HepG2 (cell line): ENCODE measurements around the gene COLGALT1. TPM values are rescaled to one million over a fixed set of nuclear protein-coding genes. Genes with fewer than 3 reads are reported as not detected.

Source experiments
- ARID2 ChIP-seq: sonication (generic); formaldehyde crosslinking; IDR thresholded peaks from 2 replicates; pipeline ENCODE4 v1.8.1; 2022; ENCODE audit warnings: mild to moderate bottlenecking, missing genetic modification reagents, borderline replicate concordance
- ATF4 ChIP-seq, 2 experiments: fragments of 450-650 bp in 1 of 2; sonication (generic) in 1 of 2; formaldehyde crosslinking; IDR thresholded peaks; 2 replicates each; pipeline versions ENCODE4 v1.5.0 to v1.8.0; 2020 to 2022; ENCODE audit warnings: mild to moderate bottlenecking in 1 of 2, missing genetic modification reagents in 1 of 2
- GTF3A ChIP-seq: sonication (generic); formaldehyde crosslinking; conservative IDR thresholded peaks from 2 replicates; pipeline ENCODE4 v1.4.0; 2020; ENCODE audit warnings: mild to moderate bottlenecking, missing genetic modification reagents
- KLF9 ChIP-seq: IDR thresholded peaks from 2 replicates; pipeline ENCODE4 v1.6.1; 2016; ENCODE audit warnings: low read depth
- MTF2 ChIP-seq: sonication (generic); formaldehyde crosslinking; IDR thresholded peaks from 2 replicates; pipeline ENCODE4 v1.5.0; 2020; ENCODE audit warnings: missing genetic modification reagents, borderline replicate concordance
- PHF5A ChIP-seq: IDR thresholded peaks from one replicate; pipeline ENCODE4 v1.6.1; 2018; ENCODE audit warnings: low read depth, missing genetic modification reagents; ENCODE audit not compliant: unreplicated experiment
- PLRG1 ChIP-seq: fragments of 450-650 bp; conservative IDR thresholded peaks from 2 replicates; pipeline ENCODE4 v1.6.1; 2016
- RNF219 ChIP-seq: sonication (generic); formaldehyde crosslinking; IDR thresholded peaks from 2 replicates; pipeline ENCODE4 v1.5.0; 2020; ENCODE audit warnings: mild to moderate bottlenecking, missing genetic modification reagents
- TEAD3 ChIP-seq: optimal IDR thresholded peaks from 2 replicates; pipeline ENCODE3; 2016; ENCODE audit warnings: borderline replicate concordance
- ZFX ChIP-seq: sonication (generic); formaldehyde crosslinking; IDR thresholded peaks from 2 replicates; pipeline ENCODE4 v1.4.0; 2020; ENCODE audit warnings: mild to moderate bottlenecking, low read depth, missing genetic modification reagents, moderate library complexity
- ZMAT3 ChIP-seq: sonication (generic); formaldehyde crosslinking; conservative IDR thresholded peaks from 2 replicates; pipeline ENCODE4 v1.7.0; 2021; ENCODE audit warnings: missing genetic modification reagents
- ZNF329 ChIP-seq: sonication (generic); formaldehyde crosslinking; IDR thresholded peaks from 2 replicates; pipeline ENCODE4 v1.9.0; 2021; ENCODE audit warnings: low read depth, mild to moderate bottlenecking, missing genetic modification reagents
- ZNF547 ChIP-seq: sonication (generic); formaldehyde crosslinking; IDR thresholded peaks from 2 replicates; pipeline ENCODE4 v1.5.1; 2020; ENCODE audit warnings: mild to moderate bottlenecking, missing genetic modification reagents
- ZNF552 ChIP-seq: sonication (generic); formaldehyde crosslinking; IDR thresholded peaks from 2 replicates; pipeline ENCODE4 v1.9.0; 2022; ENCODE audit warnings: missing genetic modification reagents, mild to moderate bottlenecking, borderline replicate concordance
- polyA plus RNA-seq, 8 experiments: library from polyadenylated mRNA; depleted of rRNA in 3 of 8; stranded (reverse) in 7 of 8; unstranded in 1 of 8; fragments of >200 nt; fragmentation: Illumina TruSeq in 4 of 8; extraction: Trizol in 4 of 8; gene quantifications; 2 replicates each; pipeline versions ENCODE4 v1.2.1 to v1.2.3, GENCODE V29; 2011 to 2016; ENCODE audit warnings: low read depth in 4 of 8, missing spikeins in 1 of 8, mixed read lengths in 1 of 8; ENCODE audit not compliant: insufficient read depth in 1 of 8
- total RNA-seq, 5 experiments: library from RNA; depleted of rRNA; stranded (reverse); fragments of >200 nt; fragmentation: Illumina TruSeq; extraction: Trizol; gene quantifications; 2 replicates each; pipeline ENCODE4 v1.2.3, GENCODE V29; 2016; ENCODE audit warnings: low read depth in 1 of 5
- TF ChIP-seq, protein P1 (sequence below): sonication (generic); formaldehyde crosslinking; IDR thresholded peaks from 2 replicates; pipeline ENCODE4 v1.4.0; 2020; ENCODE audit warnings: mild to moderate bottlenecking, missing genetic modification reagents
- TF ChIP-seq, protein P2 (sequence below): sonication (generic); IDR thresholded peaks from 2 replicates; pipeline ENCODE4 v1.6.1; 2016; ENCODE audit warnings: low read depth, borderline replicate concordance

The COLGALT1 gene
- total and polyA plus RNA-seq, 2 of the 13 experiments (the other 11 are each of a cell fraction or from before 2014, with no cell fraction given), result 58.0 to 211 TPM

DNA sequence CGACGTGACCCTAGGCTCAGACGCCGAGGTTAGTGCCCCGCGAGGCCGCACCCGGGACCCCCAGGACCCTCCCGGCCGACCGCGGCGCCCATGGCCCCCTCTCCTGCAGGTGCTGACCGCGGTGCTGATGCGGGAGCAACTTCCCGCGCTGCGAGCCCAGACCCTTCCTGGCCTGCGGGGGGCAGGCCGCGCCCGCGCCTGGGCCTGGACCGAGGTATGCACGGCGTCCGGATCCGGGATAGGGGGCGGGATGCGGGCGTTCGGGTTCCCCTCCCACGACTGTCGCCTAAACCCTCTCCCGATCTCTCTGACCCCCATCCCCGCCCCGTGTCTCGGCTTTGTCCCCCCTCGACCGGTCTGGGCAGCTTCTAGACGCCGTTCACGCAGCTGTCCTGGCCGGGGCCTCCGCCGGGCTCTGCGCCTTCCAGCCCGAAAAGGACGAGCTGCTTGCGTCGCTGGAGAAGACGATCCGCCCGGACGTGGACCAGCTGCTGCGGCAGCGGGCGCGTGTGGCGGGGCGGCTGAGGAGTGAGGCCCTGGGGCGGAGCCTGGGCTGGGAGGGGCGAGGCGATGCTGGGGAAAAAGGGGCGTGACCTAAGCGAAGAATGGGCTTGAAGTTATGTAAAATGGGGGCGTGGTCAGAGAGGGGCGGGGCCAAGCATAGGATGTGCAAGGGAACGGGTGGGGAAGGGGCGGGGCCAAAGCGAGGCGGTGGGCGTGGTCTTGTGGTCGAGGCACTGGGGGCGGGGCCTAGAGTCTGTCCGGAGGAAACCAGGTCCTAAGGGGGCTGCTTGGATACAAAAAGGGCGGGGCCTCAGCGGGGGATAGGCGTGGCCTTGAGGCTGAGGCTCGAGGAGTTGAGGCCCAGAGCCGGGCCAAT is 16.0 kb upstream of the COLGALT1 start (continued):
- TF ChIP-seq PHF5A, result no peak
- TF ChIP-seq ARID2 (CRISPR knock-in tag), result 0 out of 2 replicates have a peak, but pooled peaks have one; percentile 17
- TF ChIP-seq, protein P1, sequence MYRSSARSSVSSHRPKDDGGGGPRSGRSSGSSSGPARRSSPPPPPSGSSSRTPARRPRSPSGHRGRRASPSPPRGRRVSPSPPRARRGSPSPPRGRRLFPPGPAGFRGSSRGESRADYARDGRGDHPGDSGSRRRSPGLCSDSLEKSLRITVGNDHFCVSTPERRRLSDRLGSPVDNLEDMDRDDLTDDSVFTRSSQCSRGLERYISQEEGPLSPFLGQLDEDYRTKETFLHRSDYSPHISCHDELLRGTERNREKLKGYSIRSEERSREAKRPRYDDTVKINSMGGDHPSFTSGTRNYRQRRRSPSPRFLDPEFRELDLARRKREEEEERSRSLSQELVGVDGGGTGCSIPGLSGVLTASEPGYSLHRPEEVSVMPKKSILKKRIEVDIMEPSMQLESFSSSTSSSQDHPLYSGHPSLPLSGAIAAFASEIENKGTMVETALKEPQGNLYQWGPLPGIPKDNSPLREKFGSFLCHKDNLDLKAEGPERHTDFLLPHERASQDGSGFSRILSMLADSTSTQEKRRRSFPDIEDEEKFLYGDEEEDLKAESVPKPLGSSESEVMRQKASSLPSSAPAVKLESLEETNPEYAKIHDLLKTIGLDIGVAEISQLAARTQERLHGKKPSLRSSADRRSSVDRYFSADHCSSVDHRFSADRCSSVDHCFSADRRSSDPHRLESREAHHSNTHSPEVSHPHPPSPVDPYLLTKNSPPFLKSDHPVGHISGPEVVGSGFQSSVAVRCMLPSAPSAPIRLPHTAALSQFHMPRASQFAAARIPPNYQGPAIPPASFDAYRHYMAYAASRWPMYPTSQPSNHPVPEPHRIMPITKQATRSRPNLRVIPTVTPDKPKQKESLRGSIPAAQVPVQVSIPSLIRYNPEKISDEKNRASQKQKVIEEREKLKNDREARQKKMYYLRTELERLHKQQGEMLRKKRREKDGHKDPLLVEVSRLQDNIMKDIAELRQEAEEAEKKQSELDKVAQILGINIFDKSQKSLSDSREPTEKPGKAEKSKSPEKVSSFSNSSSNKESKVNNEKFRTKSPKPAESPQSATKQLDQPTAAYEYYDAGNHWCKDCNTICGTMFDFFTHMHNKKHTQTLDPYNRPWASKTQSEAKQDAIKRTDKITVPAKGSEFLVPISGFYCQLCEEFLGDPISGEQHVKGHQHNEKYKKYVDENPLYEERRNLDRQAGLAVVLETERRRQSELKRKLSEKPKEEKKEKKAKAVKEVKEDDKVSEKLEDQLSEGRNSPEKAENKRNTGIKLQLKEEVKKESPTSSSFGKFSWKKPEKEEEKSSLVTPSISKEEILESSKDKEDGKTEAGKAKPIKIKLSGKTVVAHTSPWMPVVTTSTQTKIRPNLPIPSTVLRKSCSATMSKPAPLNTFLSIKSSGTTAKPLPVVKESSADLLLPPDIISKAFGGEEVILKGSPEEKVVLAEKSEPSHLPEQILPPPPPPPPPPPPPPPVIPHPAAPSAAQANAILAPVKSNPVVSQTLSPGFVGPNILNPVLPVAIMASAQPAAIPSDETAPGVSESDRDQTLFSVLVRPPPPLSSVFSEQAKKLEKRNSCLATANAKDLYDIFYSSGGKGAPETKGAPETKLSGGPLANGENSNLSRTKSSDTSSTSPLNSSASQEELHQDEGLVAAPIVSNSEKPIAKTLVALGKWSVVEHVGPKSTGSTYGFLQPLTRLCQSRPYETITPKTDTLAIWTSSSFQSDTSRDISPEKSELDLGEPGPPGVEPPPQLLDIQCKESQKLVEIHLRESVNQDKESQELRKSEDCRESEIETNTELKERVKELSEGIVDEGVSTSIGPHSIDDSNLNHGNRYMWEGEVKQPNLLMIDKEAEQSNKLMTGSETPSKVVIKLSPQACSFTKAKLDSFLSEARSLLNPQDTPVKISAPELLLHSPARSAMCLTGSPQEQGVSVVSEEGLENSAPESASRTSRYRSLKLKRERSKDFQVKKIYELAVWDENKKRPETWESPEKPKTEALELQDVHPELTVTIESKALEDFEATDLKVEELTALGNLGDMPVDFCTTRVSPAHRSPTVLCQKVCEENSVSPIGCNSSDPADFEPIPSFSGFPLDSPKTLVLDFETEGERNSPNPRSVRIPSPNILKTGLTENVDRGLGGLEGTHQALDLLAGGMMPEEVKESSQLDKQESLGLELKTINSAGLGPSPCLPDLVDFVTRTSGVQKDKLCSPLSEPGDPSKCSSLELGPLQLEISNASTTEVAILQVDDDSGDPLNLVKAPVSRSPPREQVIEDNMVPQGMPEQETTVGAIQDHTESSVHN (CRISPR knock-in tag), result peak; percentile 42; the same call in 1 of the 2 replicates
- no peak for TF ChIP-seq ZNF329 (CRISPR knock-in tag)
- 0 out of 2 replicates have a peak, but pooled peaks have one; percentile 26 for TF ChIP-seq ZNF547 (CRISPR knock-in tag)
- TF ChIP-seq RNF219 (CRISPR knock-in tag), result no peak
- 0 out of 2 replicates have a peak, but pooled peaks have one; percentile 21 for TF ChIP-seq ZNF552 (CRISPR knock-in tag)
- 0 out of 2 replicates have a peak, but pooled peaks have one; percentile 40 for TF ChIP-seq ZMAT3 (CRISPR knock-in tag)
- TF ChIP-seq, protein P2, sequence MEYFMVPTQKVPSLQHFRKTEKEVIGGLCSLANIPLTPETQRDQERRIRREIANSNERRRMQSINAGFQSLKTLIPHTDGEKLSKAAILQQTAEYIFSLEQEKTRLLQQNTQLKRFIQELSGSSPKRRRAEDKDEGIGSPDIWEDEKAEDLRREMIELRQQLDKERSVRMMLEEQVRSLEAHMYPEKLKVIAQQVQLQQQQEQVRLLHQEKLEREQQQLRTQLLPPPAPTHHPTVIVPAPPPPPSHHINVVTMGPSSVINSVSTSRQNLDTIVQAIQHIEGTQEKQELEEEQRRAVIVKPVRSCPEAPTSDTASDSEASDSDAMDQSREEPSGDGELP, result peak; percentile 60; the same call in 1 of the 2 replicates
- TF ChIP-seq MTF2 (CRISPR knock-in tag), result 0 out of 2 replicates have a peak, but pooled peaks have one; percentile 25
- TF ChIP-seq ZFX, result peak; percentile 51; the same call in 1 of the 2 replicates
- TF ChIP-seq PLRG1, result no peak
- TF ChIP-seq ATF4 (CRISPR knock-in tag; IDR thresholded peaks at IDR 0.05), result peak in 1 of 2 experiments; percentile 48; a peak in 1 of 4 replicates
- peak; percentile 34 for TF ChIP-seq TEAD3 (CRISPR knock-in tag)
- TF ChIP-seq KLF9, result no peak
- no peak for TF ChIP-seq GTF3A (CRISPR knock-in tag)
